Memory B cell (primary cell): ENCODE results near the gene TYMS.
"Not testable (repeated sequence)": the region's sequence is repeated elsewhere in the genome, so short reads cannot be mapped to it uniquely, and the experiment has no call there.

Experiments used
- ATAC-seq: fragments of 150-1000 bp; cut with Tn5 transposase; 2 replicates; pipeline ENCODE4 v1.10.0; 2021; ENCODE audit warnings: low read depth, mild to moderate bottlenecking, moderate library complexity
- DNase-seq, 2 donors: peaks; one replicate each; pipeline ENCODE4 v3.0.0; 2022; ENCODE audit warnings: low spot score in 2 of 2
- H3K27ac Mint-ChIP-seq: one replicate; pipeline ENCODE4 v1.8.0; 2022; ENCODE audit warnings: mild to moderate bottlenecking, moderate library complexity, mixed read lengths
- H3K27me3 Mint-ChIP-seq: one replicate; pipeline ENCODE4 v1.8.0; 2022; ENCODE audit warnings: mixed read lengths
- H3K36me3 Mint-ChIP-seq: one replicate; pipeline ENCODE4 v1.8.0; 2022; ENCODE audit warnings: mild to moderate bottlenecking, mixed read lengths
- H3K4me1 Mint-ChIP-seq: one replicate; pipeline ENCODE4 v1.8.0; 2022; ENCODE audit warnings: mixed read lengths
- H3K4me3 Mint-ChIP-seq: one replicate; pipeline ENCODE4 v1.8.0; 2022; ENCODE audit warnings: mild to moderate bottlenecking, moderate library complexity, mixed read lengths
- H3K9me3 Mint-ChIP-seq: one replicate; pipeline ENCODE4 v1.8.0; 2022; ENCODE audit warnings: mixed read lengths

TYMS gene

DNA sequence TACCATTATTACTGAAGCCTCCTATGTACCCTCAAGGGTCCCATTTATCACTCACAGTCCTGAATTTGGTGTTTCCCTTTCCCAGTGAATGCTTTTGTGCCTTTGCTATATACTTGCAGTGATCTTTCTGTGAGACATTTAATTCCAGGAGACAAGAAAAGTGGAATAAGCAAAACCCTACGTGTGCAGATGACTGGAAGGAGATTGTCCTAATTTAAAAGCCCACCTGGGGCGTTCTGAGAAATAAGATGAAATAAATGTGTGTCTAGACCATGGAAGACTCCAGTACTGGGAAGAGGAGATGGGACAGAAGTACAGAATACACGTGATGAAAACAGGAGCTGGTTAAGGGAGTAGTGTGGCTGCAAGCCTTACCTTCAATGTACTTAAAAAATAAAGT, 19.3 kb downstream of the TYMS start:
- no peak for ATAC-seq

DNA sequence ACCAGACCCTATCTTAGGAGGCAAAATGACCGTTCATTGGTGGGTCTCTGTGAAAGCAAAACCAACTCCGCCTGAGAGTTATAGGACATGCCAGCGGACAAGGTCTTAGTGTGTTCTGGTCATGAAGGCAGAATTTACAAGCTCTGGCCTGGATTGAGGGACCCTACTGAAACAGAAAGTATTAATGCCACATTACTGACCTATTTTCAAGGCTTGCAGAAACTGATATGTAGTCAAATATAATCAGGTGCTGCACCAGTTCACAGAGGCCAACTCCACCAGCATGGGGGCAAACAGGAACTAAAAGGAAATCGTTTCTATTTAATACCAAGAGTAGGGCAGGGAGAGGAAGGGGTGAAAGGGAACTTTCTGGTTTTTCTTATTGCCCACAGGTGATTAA, 19.7 kb downstream of the TYMS start:
- Mint-ChIP-seq H3K4me3 (no peak overlapping the region), H3K4me1 (no peaks in the 10 kb centered on the region), H3K27me3 (no peaks in the 10 kb centered on the region), H3K9me3 (no peaks in the 10 kb centered on the region), H3K27ac (no peak overlapping the region), H3K36me3 (peaks cover 7% of the 10 kb centered on the region)
- ATAC-seq (no peak), DNase-seq (no peak)

More for the DNA sequence above, 19.3 kb downstream of the TYMS start:
- Mint-ChIP-seq H3K4me3 (no peak overlapping the region), H3K27me3 (no peaks in the 10 kb centered on the region), H3K36me3 (peaks cover 6% of the 10 kb centered on the region), H3K9me3 (no peaks in the 10 kb centered on the region), H3K27ac (no peak overlapping the region), H3K4me1 (no peaks in the 10 kb centered on the region)
- DNase-seq = no peak

DNA sequence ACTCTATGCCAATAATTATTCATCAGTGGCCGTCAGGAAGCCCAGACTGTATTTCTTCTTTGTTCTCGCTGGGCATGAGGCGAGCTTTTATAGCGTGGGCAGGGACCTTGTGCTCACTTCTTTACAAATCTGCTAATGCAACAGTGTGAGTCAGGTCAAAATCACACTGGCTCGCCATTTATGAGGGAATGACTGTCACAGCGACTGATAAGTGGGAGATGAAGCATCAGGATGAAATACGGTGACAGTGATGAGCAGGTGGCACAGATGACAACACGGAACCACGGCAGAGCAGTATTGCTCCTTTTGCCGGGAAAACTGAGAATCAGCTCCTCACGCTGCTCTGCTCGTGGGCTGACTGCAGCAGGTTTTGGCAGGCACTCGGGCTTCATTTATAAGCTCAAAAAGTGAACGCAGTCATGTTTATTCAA, 20.5 kb downstream of the TYMS start:
- Mint-ChIP-seq H3K4me1 (no peaks in the 10 kb centered on the region), H3K9me3 (no peaks in the 10 kb centered on the region), H3K27ac (no peak overlapping the region), H3K36me3 (peaks cover 5% of the 10 kb centered on the region), H3K27me3 (no peaks in the 10 kb centered on the region), H3K4me3 (no peak overlapping the region)
- DNase-seq = no peak
- ATAC-seq = no peak

DNA sequence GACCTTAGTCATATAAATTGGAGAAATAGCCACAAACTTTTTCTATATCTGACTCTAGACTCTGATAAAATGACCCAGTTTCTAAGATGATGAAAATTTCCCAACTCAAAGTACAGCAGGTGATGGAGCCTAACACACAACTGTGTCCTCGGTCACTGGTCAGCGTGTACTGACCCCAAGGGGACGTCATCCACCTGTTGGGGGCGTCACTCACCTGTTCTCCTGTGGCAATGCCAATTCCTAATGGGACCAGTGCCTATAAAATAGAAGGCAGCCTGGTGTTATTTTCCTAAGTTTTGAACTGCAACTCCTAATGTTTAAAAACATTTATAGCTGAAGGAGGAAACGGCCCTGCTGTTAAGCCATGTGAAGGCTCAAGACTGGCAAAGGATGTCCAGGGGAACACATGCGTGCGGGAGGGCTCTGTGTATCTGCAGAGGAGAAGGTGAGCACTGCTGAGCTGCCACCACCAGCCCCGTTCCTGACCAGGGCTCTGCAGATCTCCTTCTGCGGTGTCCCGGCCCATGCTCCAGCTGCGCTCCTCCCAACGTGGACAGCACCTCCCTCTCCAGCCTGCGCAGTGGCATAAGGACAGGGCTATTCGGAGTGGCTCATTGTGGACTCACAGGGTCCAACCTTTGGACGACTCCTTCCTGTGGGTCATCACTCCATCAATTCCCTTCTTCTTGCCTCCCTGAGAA, 21.2 kb downstream of the TYMS start:
- Mint-ChIP-seq H3K4me1 (no peaks in the 10 kb centered on the region), H3K36me3 (peaks cover 5% of the 10 kb centered on the region), H3K27ac (no peak overlapping the region), H3K4me3 (no peak overlapping the region), H3K27me3 (no peaks in the 10 kb centered on the region), H3K9me3 (no peaks in the 10 kb centered on the region)
- DNase-seq = no peak
- no peak for ATAC-seq

DNA sequence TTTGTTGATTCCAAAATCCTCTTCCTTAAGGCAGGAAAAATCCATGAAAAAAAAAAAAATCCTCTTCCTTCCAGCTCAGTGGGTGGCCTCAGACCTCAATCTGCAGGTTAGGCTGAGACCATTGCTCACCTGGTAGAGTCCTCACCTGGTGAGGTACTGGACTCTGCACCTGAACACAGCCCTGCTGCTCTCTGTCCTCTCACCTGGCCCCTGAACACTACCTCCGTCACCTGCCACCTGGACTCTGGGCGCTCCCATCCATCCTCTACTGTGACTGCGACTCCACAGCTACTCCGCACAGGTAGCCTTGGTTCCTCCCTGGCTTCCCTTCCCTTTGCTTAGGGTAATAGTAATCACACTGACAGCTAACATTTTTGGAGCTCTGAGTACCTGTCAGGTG, 22.1 kb downstream of the TYMS start:
- H3K27me3 Mint-ChIP-seq = no peaks in the 10 kb centered on the region

DNA sequence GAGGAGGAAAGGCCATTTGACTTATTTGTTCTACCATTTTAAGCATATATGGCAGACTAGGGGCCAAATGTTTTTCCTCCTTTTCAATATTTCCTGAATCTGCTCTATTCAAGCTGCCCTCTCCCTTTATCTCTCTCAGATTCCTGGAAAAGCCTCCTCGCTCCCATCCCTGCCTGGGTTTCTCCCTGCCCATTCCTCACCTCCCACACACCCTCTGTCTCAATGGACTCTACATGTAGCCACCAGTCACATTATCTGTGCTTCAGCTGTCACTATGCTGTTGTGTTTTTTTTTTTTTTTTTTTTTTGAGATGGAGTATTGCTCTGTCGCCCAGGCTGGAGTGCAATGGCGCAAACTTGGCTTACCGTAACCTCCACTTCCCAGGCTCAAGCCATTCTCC, 22.9 kb downstream of the TYMS start:
- Mint-ChIP-seq H3K27ac (no peak overlapping the region), H3K36me3 (peaks cover 5% of the 10 kb centered on the region), H3K9me3 (no peaks in the 10 kb centered on the region), H3K4me1 (no peaks in the 10 kb centered on the region), H3K4me3 (no peak overlapping the region), H3K27me3 (no peaks in the 10 kb centered on the region)
- DNase-seq (no peak), ATAC-seq (no peak)

More for the DNA sequence above, 22.1 kb downstream of the TYMS start:
- Mint-ChIP-seq H3K9me3 (no peaks in the 10 kb centered on the region), H3K27ac (no peak overlapping the region), H3K4me1 (no peaks in the 10 kb centered on the region), H3K4me3 (no peak overlapping the region), H3K36me3 (peaks cover 5% of the 10 kb centered on the region)
- DNase-seq (no peak), ATAC-seq (no peak)

DNA sequence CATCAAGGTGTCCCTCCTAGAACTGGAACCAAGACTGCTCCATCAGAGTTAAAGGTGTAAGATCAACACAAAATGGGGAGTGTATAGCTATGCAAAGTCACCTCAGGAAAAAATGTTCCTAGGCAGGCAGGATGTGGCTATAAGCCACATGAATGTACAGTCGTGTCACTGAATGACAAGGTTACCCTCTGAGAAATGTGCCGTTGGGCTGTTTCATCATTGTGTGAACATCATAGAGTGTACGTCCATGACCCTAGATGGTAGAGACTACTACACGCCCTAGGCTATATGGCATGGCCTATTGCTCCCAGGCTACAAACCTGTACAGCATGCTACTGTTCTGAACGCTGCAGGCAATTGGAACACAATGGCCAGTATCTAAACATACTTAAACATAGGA, 24.5 kb downstream of the TYMS start:
- no peaks in the 10 kb centered on the region for H3K4me1 Mint-ChIP-seq
- no peak for DNase-seq
- H3K27ac Mint-ChIP-seq = no peak overlapping the region
- no peaks in the 10 kb centered on the region for H3K27me3 Mint-ChIP-seq
- ATAC-seq = no peak
- no peaks in the 10 kb centered on the region for H3K9me3 Mint-ChIP-seq
- no peak overlapping the region for H3K4me3 Mint-ChIP-seq
- H3K36me3 Mint-ChIP-seq = peaks cover 5% of the 10 kb centered on the region

DNA sequence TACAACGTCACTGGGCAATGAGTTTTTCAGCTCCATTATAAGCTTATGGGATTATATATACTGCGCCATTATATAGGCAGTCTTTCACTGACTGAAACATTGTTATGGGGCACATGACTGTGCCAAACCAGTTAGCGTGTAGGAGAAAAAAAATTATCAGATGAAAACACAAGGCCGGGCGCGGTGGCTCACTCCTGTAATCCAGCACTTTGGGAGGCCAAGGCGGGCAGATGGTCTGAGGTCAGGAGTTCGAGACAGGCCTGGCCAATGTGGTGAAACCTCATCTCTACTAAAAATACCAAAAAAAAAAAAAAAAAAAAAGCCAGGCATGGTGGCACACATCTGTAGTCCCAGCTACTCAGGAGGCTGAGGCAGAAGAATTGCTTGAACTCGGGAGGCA, 25.0 kb downstream of the TYMS start:
- not testable (repeated sequence) for H3K27ac Mint-ChIP-seq, H3K4me3 Mint-ChIP-seq, H3K4me1 Mint-ChIP-seq, H3K9me3 Mint-ChIP-seq, DNase-seq, H3K36me3 Mint-ChIP-seq, H3K27me3 Mint-ChIP-seq, ATAC-seq

DNA sequence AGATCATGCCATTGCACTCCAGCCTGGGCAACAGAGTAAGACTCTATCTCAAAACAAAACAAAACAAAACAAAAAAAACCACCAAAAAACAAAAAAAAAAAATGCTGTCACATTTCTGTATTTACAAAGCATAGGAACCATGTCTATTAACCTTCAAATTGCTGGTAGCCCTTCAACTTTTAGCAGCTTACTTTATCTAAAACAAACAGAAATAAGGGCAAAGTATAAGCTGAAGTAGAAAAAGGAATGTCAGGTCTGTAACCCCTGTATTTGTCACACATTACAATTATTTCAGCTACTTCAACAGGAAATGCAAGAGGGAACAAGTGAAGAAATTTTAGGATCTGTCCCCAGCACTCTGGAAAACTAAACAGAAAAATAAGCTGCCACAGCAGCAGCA, 25.4 kb downstream of the TYMS start:
- Mint-ChIP-seq H3K27ac (no peak overlapping the region), H3K4me3 (no peak overlapping the region), H3K9me3 (no peaks in the 10 kb centered on the region), H3K36me3 (peaks cover 5% of the 10 kb centered on the region), H3K27me3 (no peaks in the 10 kb centered on the region), H3K4me1 (no peaks in the 10 kb centered on the region)
- DNase-seq (no peak), ATAC-seq (no peak)

DNA sequence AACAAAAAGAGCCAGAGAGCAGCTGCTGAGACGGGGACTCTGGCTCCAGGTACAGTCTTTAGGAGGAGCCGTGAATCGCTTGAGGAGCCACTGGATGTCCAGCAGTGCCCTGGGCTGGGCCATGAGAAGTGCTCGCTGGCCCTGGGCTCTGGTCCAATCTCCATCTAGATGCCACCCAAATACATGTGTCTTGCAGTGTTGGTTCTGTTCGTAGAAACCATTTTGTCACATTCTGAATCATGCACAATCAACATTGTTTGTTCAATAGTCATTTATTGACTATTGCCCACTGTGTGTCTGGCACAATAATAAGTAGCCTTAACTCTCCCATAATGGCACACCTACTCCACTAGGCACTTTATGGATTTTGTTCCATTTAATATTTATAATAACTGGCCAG, 26.1 kb downstream of the TYMS start:
- Mint-ChIP-seq H3K36me3 (peaks cover 5% of the 10 kb centered on the region), H3K9me3 (no peaks in the 10 kb centered on the region), H3K27me3 (no peaks in the 10 kb centered on the region), H3K4me1 (no peaks in the 10 kb centered on the region), H3K27ac (no peak overlapping the region), H3K4me3 (no peak overlapping the region)
- DNase-seq (no peak), ATAC-seq (no peak)

DNA sequence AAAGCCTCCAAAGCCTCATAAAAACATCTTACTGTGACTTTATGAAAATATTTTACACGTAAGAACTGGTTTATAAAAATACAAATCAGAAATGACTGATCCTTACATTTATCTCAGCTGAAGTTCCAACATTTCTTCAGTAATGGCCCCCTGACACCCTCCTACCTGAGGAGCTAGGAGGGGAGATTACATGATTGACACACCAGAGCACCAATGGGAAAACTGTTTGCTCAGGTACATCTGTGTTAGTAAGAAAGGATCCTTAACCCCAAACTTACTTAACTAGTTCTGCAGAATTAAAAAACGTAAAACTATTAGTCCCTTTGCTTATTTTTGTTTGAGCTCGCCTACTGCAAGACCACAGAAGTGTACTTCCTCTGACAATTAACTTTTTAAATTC, 28.0 kb downstream of the TYMS start:
- Mint-ChIP-seq H3K4me1 (no peaks in the 10 kb centered on the region), H3K27ac (no peak overlapping the region), H3K9me3 (no peaks in the 10 kb centered on the region), H3K4me3 (no peak overlapping the region), H3K27me3 (no peaks in the 10 kb centered on the region), H3K36me3 (peaks cover 5% of the 10 kb centered on the region)
- DNase-seq (no peak), ATAC-seq (no peak)

DNA sequence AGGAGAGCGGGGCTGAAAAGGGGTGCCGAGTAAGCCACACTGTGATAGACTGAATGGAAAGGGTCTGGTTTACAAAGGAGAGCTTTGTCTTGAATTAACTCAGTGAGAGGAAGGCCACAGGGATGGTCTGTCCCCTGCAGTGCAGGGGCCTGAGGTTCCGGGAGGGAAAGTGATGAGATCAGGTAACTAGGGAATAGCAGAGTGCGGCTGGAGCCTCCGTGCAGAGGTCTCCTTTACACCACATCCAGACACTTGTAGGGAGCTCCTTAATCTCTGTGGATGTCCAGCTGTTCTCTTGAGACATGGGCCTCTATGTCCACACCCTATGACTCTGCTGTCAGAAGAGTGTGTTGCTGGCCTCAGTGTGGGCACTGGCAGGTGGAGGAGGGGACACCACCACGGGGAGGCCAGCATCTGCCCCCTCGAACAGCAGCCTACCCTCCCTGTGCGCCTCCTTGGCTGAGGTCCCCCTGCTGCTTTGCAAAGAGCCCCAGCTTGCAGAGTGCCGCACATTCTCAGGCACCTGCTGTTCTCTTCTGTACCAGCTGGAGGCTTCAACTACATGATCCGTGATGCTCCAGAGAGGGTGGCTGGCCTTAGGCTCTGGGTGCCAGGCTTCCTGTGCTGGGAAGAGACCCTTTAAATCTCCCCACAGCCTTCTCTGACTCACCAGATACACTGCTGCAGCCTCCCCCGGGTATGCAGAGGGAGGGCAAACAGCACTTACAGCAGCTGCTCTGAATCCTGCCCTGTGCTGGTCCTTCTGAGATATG, 29.1 kb downstream of the TYMS start:
- Mint-ChIP-seq H3K4me3 (no peak overlapping the region), H3K4me1 (no peaks in the 10 kb centered on the region), H3K27ac (no peak overlapping the region), H3K27me3 (no peaks in the 10 kb centered on the region), H3K9me3 (no peaks in the 10 kb centered on the region), H3K36me3 (peaks cover 5% of the 10 kb centered on the region)
- no peak for DNase-seq
- ATAC-seq = no peak

DNA sequence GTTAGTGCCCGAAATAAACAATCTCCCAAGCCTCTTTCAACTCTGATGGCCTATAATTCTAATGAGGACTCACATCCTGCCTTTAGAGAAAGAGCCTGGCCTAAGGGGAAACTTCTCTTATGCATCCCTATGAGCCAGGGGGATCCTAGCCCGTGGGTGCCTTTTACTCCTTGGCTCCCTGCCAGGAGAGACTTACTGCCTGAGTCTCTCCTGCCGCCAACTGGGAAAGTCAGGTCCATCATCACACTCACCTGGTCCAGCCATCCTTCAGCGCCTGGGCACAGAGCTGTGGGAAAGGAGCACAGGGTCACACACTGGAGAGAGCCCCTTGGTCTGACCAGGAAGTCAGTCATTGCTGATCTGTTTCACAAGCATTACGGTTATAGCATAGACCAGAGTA, 30.9 kb downstream of the TYMS start:
- peaks cover 2% of the 10 kb centered on the region for H3K36me3 Mint-ChIP-seq

DNA sequence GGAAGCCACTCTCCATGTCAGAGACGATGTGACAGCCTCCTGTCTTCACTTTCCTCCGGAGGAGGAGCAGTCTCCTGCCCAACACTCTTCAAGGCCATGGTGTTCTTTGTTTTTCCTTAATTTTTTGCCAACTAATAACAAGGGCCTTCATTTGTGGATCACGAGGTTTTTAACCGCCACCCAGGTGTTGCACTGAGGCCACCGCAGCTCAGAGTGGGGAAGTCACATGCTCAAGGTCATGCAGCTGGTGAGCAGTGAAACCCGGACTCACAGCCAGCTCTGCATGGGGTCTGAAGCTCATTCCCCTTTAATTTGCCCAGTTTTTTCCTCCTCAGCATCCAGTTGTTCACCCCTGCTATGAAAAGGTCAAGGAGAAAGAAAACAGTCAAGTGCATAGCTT, 35.4 kb downstream of the TYMS start:
- Mint-ChIP-seq H3K27me3 (no peaks in the 10 kb centered on the region), H3K4me3 (no peak overlapping the region), H3K4me1 (peaks cover 2% of the 10 kb centered on the region), H3K27ac (no peak overlapping the region), H3K36me3 (peaks cover 6% of the 10 kb centered on the region), H3K9me3 (no peaks in the 10 kb centered on the region)
- no peak for DNase-seq
- no peak for ATAC-seq

More for the DNA sequence above, 30.9 kb downstream of the TYMS start:
- Mint-ChIP-seq H3K9me3 (no peaks in the 10 kb centered on the region), H3K27ac (no peak overlapping the region), H3K4me3 (no peak overlapping the region), H3K27me3 (no peaks in the 10 kb centered on the region), H3K4me1 (no peaks in the 10 kb centered on the region)
- no peak for DNase-seq
- no peak for ATAC-seq
